HuH-7 (cell line): Measurements from ENCODE around the gene ANO10.

Experiments used
- DNase-seq: peaks from one replicate; pipeline ENCODE4 v3.0.0; 2011; ENCODE audit warnings: low spot score

Gene ANO10

DNA sequence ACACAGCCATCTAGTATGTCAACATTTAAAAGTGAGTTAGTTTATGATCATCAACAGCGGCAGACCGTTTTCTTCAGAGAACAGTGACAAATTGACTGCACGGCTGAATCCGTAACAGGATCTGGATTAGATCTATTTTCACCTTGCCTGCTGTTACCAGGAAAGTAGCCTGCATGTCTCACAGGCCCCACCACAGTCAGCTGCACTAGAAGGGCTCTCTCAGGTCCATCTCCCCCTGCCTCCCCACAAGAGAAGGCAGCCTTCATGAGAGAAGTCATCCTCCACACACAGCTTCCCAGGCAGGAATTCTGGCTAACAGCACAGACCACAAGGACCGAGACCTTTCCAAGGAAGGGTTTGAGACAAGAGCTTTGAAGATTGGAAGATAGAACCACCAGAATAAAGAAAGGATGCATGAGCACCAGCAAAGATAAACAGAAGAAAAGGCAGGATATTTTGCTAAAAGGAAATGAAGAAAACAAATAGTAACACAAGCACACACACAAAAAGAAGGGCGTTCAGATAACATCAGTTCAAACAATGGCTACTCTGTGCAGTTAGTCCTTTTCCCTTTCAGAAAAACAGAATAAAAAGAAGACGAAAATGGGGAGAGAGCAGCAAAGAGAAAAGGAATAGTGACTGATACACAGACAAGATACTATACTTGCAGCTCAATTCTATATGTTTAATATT, 208.0 kb downstream of the ANO10 start:
- no peak for DNase-seq

DNA sequence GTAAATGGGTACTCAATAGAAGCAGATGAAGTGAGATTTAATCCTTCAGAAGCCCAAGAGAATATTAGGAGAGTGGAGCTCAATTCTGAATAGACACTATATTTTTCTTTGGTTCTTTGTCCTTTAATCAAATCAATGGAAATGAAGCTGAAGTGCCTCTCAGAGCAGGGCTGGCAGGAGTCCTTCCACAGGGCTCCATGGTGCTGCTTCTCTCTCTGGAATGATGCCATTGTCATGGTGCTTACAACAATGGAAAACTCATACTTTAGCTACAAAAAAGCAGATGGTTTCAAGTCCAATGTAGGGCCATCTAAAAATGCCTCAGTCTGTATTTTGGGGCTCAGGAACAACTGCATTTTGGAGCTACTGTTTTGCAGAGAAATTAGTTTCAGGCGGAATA, 210.4 kb downstream of the ANO10 start:
- no peak for DNase-seq

DNA sequence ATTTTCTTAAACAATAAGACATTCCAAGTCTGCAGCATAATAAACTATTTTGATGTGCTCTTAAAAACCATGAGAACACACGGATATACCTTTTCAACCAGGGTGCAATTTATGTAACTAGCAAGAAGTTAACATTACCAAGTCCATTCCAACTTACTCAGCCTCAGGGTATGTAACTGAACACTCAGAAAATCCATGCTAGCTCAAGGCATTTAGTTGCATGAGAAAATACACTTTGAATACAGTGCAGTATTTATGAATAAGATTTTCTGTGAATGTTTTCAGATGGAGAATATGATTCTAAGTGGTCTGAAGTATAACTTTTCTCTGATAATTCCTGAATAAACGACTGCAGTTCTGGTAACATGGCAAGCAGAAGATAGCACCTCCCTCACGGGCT, 211.2 kb downstream of the ANO10 start:
- no peak for DNase-seq

DNA sequence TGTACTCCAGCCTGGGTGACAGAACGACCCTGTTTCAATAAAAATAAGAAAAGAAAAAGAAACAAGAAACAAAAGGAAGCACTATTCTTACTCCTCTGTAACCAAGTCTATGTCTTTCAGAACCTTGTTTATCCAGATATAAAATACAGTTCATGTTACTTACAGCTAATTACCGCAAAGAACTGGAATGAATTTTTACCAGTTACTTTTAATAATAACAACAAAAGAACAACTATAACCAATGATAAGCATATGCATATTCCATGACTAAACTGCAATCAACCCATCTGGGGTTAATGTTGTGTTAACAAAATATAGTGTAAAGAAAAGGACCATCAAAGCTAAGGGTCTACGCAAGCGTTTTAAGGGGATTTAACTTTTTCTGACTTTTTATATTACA, 212.3 kb downstream of the ANO10 start:
- no peak for DNase-seq

DNA sequence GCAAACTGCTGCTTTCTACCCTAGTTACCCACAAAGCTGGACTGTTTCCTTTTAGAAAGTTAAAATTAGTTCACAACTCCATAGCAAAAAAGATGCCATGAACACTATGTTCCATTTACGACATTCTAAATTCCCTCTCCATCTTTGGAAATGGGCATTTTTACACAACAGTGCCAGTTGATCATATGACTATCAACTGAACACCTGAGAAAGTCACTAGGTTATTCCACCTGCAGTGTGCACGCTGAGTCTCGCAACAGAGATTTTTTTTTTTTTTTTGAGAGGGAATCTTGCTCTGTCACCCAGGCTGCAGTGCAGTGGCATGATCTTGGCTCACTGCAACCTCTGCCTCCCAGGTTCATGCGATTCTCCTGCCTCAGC, 215.2 kb downstream of the ANO10 start:
- DNase-seq, result no peak

DNA sequence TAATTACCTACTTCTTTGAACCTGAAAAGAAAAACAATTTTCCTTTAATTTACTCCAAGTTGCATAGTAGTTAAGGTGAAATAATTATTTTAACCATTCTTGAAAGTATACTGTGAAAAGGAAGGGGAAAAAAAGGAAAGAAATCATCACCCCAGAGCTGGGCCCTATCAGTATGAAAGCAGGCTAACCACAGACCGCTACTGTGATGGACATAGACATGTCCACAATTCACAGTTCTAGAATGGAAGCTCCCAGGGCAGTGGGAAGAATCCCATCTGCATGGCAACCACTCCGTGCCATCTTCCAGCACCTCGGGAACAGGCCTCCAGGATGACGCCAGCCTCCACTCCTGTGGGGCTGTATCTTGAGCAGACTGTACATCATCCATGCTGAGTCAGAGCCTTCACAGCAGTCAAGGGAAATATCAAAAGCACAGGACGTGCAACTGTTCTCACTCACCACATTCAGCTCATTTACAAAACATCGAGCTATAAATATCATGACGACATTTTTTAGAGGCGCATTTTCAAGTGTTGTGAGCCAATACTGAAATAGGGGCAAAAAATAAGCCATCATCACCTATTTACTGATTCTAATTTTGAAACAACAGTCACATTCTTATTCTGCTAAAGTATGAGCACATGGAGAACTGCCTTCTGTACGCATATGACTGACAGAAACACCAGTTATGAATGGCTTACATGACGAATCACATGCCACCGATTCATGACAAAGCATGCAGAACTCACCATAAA, 215.7 kb downstream of the ANO10 start:
- DNase-seq, result no peak

DNA sequence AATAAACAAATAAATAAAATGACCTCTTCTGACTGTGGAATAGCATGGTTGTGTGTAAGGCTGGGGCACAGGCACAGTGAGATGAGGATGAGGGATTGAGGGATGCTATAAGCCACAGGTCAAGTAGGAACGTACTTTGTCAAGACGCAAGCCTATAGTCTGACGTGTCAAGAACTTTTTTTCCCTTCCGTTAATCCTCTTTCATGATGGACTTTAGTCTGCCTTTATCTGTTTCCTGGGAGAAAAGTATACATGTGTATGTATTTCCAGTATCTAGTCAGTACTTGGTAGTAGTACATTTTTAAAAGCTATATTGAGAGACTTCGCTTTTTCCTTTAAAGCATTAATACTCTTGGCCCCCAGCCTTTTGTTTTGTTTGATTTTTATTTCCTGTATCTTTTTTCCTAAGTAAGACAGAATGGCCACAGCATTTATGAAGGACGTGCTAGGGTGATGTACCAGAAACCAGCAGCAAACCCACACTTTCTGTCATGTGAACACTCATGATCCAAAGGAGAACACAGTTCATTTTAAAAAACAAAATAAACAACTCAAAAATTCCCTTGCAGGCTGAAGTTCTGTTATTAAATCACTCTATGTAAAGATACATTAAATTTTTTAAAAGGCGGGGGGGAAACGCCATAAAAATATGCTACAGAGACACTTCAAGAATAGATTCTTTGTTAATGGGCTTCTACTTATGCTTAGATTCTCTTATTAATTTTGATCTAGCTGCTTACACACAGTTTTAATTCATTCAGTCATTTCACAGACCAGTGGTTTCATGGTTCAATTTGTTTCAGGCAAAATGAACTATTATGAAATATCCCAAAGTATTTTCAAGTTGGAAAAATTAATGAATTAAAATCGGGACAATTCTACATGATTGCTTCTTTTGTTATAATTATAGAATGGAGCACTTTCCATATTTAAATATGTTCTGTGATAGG, 220.8 kb downstream of the ANO10 start:
- no peak for DNase-seq

DNA sequence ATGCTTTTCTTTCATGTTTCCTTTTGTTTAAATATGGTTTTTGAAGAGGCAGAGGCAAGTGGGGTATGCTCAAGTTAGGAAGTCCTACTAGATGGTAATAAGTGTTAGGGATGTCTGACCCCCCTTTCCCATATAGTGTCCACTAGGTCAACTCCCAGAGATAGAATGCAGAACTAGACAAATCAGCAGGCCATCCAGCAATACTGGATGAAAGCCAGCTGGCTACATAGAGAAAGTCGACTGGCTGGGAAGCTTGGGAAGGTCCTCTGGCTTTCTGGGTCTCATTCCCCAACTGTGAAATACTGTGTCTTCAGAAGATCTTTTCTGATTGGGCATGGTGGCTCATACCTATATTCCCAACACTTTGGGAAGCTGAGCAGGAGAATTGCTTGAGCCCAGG, 221.6 kb downstream of the ANO10 start:
- no peak for DNase-seq

DNA sequence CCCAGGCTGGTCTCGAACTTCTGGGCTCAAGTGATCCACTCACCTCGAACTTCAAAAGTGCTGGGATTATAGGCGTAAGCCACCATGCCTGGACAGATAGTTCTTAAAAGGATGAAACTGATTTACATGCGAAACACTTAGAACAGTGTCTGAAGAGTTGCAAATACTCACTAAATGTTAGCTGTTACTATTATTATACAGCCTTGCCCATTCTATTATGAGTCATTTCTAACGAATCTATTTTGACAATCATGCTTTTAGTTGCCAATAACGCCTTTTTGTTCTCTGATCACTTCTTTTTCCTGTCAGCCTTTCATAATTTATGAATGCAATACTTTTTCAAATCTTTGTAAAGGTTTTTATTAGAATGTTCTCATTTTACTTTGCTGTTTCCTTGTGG, 222.8 kb downstream of the ANO10 start:
- DNase-seq, result no peak

DNA sequence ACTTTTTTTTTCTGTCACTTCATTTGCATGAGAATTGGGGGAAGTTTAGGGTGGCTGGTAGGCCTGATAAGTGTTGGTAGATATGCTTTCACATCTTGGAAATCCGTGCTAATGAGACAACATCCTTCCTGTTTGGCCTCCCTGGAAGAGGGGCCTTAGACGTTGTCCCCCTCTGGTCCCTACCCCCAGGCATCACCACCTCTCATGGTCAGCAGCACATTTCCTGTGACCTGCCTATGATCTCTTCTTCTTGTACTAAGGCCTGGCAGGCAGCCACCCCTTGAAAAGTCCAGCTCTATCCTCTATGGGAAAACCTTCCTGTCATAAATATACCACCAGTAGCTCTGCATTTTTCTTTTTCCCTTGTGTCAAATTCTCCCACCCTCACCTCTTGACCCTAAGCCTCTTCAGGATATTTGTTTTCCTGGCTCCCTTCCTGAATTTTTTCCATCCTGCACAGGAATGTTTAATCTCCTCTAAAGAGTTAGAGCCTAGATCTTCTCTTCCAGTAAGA, 227.7 kb downstream of the ANO10 start:
- no peak for DNase-seq

DNA sequence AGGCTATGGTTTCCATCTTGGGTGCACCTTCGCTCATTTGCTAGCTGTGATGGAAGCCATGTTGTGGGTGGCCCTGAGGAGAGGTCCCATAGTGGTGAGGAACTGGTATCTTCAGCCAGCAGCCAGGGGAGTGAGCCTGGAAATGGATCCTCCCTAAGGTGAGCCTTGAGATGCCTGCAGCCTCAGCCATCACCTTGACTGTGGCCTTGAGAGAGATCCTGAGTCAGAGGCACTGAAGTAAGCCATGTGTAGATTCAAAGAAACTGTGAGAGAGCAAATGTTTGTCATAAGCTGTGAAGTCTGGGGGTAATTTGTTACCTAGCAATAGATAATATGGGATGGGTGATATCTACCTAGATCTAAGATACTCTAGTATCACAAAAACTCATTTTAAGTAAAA, 230.2 kb downstream of the ANO10 start:
- DNase-seq, result no peak

DNA sequence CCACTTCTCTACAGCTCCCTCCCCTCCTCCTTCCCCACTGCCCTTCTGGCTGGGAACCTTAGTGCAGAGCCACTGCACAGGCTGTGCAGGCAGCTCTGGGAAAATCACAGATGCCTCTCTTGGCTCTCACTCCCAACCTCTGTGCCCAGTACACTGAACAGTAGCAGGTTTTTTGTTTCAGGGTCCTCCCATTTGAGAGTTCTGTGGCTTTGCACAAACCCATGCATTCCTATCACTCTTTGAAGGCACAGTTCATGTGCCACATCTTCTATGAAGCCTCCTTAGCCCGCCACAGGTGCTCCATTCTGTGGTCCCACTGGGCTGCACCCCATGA, 231.6 kb downstream of the ANO10 start:
- DNase-seq, result no peak

DNA sequence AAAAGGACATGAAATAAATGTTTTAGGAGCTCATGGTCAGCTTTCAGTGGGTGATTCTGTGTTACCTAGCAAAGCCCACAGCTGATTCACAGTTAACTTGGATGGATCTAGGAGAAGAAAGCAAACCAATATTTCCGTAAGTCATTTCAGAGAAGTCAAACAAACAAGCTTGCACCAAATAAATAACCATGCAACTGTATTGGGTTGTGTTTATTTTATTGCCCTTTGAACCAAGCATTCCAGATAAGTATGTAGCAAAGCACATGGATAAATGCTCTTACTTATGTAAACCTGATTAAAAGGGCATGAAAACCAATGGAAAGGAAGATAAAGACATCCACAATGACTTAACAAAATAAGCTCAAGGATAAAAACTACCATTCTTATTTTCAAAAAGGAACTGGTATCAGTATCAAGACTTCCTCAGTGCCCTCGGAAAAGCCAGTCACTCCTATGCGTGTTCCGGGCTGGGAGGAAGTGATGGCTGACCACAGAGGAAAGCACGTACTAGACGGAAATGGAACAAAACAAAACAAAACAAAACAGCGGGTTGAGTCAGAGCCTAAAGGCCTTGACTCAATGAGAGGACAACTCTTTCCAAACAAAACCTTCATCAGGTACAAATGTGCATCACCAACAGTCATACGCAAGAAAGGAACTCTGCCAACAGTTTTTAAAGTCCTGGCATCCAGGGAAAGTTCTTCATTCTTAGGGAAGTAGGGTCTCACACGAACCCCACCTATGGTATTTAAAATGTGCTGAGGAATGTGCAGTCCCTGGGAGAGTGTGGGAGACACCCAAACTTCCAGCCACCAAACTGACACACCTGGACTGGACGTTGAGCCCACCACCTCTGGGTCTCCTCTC, 232.2 kb downstream of the ANO10 start:
- DNase-seq, result no peak

DNA sequence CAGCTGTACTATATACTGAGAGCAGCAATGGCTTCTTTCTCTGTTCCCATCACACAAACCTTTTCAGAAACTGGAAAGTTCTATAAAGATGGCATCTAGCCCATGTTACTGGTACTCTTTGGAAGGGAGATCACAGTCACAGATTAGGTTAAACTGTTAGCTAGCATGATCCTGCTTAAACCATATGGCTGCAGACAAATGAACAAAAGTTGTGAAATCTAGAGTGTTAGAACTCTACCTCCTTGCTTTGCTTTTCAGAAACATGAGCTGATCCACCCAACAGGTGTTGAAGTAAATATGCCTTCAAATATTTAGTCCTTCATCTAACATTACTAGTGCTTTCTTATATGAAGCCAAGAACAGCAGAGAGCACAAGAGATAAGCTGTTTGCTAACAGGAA, 232.9 kb downstream of the ANO10 start:
- no peak for DNase-seq

DNA sequence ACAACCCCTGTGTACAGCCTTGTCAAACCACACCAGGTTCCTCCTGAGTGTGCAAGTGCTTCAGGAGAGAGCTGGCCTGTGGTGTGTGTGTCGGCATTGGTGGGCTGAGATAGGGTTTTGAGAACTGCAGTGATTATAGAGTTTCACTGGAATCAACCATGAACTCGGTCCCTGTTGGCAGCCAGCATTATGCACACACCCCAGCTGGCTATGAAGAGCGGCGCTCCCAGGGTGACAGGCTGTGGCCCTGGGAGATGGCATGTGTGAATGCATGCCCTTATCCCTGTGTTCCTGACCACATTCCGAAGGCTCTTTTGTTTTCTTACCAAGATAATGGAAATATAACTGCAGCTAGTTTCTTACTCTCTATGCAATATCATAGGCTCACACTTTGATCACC, 233.6 kb downstream of the ANO10 start:
- no peak for DNase-seq

DNA sequence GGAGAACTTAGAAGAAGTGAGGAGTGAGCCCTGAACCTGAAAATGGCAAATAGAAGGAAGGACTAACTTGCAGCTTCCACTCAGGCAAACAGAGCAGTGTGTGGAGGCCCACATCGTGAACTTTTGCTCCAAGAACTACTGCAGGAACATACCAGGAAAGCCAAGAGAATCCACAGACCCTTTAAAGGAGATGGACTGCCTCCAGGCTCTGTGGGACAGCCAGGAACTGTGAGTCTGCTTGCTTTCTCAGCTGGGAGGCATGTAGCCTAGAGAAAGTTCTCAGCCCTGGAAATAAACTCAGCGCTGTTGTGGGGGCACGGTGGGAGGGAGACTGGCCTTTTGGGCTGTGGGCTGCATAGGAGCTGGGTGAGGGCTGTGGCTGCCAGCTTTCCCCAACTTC, 242.5 kb downstream of the ANO10 start:
- no peak for DNase-seq

DNA sequence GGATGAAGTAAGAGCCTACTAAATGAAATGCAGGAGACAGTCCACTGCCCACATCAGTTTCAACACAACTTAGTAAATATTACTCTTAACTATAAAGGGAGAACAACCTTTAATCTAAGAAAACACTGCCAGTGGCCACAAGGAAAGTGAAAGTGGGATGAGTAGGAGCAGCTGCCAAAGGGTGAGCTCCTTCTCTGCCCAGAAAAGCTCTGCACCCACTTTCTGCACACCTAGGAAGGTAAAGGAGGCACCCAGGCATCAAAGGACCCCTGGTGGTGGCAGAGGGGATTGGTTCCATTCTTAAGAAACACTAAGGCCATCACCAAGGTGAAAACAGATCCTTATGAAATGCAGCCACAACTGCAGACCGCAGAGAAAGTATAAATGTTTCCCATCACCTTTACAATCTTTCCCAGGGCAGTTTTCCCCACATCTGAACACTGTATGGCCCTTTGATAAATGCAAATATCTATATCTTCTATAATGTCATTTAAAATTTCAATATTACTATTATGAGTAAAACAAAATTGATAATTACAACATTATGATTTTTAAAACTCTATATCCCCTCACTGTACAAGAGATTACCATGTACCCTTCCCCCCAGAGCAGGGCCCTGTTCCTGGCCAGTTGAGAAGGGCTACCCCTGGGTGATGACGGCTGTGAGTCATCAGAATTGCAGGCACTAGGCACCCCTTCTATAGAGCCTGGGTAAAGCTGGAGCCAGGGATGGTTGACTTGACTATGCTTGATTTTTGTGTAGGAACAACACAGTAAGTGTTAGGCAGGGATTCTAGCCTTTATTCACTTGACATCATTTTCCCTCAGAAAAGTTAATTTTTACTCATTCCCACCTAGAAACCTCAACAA, 243.5 kb downstream of the ANO10 start:
- peak; percentile 72 for DNase-seq

DNA sequence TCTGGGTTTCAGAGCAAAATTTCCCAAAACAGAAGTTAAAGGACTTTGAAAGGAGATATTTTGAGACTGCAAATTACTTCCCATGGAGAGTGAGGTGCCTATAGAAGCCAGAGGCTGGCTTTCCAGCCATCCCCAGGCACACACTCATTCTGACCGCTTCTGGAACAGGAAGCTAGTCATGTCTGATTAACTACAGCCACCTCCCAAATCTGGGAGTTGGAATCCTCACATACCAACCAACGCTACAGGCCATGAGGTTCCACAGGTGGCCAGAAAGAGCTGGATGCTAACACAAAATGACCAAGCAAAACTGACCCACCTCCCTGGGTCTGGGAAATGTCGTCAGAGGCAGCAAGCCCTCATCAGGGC, 248.3 kb downstream of the ANO10 start:
- no peak for DNase-seq

DNA sequence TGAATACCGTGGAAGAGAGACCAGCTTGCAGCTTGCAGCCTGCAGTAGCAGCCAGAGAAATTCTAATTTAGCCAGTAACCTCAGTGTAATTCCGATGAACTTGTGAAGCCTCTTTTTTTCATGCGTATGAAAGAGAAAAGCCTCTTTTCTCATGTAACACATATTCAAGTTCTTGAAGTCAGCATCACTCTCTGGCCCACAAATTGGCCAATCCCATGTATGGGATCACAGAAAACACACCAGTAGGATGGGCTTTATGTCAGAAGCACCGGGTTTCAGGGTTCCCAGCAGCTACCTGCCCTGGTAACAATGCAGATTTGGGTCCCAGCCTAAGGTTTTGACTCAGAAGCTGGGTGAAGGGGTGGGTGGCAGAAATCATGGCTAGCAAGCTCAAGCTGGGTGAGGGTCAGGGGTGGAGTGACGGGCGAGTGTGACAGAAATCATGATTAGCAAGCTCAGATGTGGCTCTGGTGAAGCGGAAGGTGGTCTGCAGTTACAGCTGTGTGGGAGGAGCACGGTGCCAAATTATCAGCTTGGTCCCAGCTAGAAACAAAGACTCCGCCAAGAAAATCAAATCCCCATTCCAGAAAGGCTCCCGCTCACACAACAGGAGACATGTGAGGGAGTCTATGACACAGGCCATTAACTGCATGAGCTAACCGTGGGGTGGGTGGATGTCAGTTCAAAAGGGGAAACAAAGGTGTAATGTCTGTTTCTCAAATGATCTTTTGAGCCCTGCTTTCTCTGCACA, 248.8 kb downstream of the ANO10 start:
- DNase-seq, result no peak
